Psoas muscle (tissue), 8 donors: Measurements from ENCODE around the gene TBXA2R. TPM values are rescaled to one million over a fixed set of nuclear protein-coding genes. Genes with fewer than 3 reads are reported as not detected.

Experiments used
- ATAC-seq, 4 donors: fragments of 200-7000 bp; cut with Tn5 transposase; one replicate each; pipeline ENCODE4 v1.9.1; 2020; ENCODE audit warnings: moderate library complexity in 3 of 4, mild to moderate bottlenecking in 2 of 4
- DNase-seq, 2 donors: peaks; one replicate each; pipeline ENCODE4 v3.0.0-alpha.2; 2020
- H3K27ac ChIP-seq: fragments of 200-600 bp; one replicate; pipeline ENCODE4 v1.8.0; 2022
- H3K27me3 ChIP-seq, 3 donors: fragments of 200-600 bp in 1 of 3; one replicate each; pipeline versions ENCODE4 v1.6.1 to v1.8.0; 2013 to 2022; ENCODE audit warnings: low read length in 2 of 3, mild to moderate bottlenecking in 2 of 3, moderate library complexity in 1 of 3; ENCODE audit not compliant: insufficient read depth in 3 of 3
- H3K36me3 ChIP-seq, 2 donors: fragments of 200-600 bp in 1 of 2; one replicate each; pipeline versions ENCODE4 v1.6.1 to v1.8.0; 2013 to 2022; ENCODE audit warnings: low read depth in 1 of 2, mild to moderate bottlenecking in 1 of 2, moderate library complexity in 1 of 2; ENCODE audit not compliant: insufficient read depth in 1 of 2
- H3K4me1 ChIP-seq: fragments of 200-600 bp; one replicate; pipeline ENCODE4 v1.8.0; 2022
- H3K4me3 ChIP-seq: fragments of 200-600 bp; one replicate; pipeline ENCODE4 v1.8.0; 2022; ENCODE audit warnings: mild to moderate bottlenecking
- H3K9me3 ChIP-seq: fragments of 200-600 bp; one replicate; pipeline ENCODE4 v1.8.0; 2022
- CTCF ChIP-seq: fragments of 200-600 bp; IDR thresholded peaks from one replicate; pipeline ENCODE4 v1.8.0; 2022; ENCODE audit warnings: antibody characterized with exemption
- WGBS, 3 donors: extraction: QIAGEN DNeasy Blood & Tissue Kit; methylation state at CpG; one replicate each; pipeline versions ENCODE4 v1.1.6 to v1.1.7; 2013; 5-methylcytosine and 5-hydroxymethylcytosine counted together
- intact Hi-C, 2 donors: fragments of 100-400 bp; cut with DNase I; formaldehyde crosslinking; loops; one replicate each; pipeline versions ENCODE4 v1.11.0 to v1.14.2; 2022
- polyA plus RNA-seq, 3 donors: library from polyadenylated mRNA; stranded (reverse); fragments of 200-250 nt; gene quantifications; one replicate each; pipeline ENCODE4 v1.2.3, GENCODE V29; 2013
- total RNA-seq, 4 donors: library from RNA; stranded (reverse); fragmentation: NEBNext Ultra II Directional in 2 of 4; extraction: Animal tissue kit (Norgen Biotek cat#: 25700) in 2 of 4; gene quantifications; one replicate each; pipeline versions ENCODE4 v1.2.1 to v1.2.4, GENCODE V29; 2021 to 2023
- donor health status: healthy with polysubstance abuse.
- donor health status: DM: no; HTN: no; CAD: no; lungs with moderate emphysema.
- donor health status: Bipolar disorder and iron deficiency.
- donor health status: healthy.
- donor health status: DM: yes; HTN: yes; CAD: no.
- donor health status: DM: no; HTN: no; CAD: no.
- donor health status: DM: no; HTN: no; CAD: no.
- donor health status: DM: yes; HTN: yes; CAD: no.

TBXA2R gene
- total and polyA plus RNA-seq, 7 donors = 0.52 to 3.0 (median 1.2) TPM

GRCh38 chr19:3636962-3637361 is 30.3 kb upstream of the TBXA2R start:
- ATAC-seq = no peak

GRCh38 chr19:3636506-3636905 is 29.8 kb upstream of the TBXA2R start:
- H3K36me3 ChIP-seq = peaks cover 0 to 61% of the 10 kb centered on the region in 2 donors
- H3K9me3 ChIP-seq = no peaks in the 10 kb centered on the region
- no peak overlapping the region for H3K27ac ChIP-seq
- no peak overlapping the region for H3K4me3 ChIP-seq
- intact Hi-C loops = no loop called here
- no peaks in the 10 kb centered on the region for H3K4me1 ChIP-seq
- ATAC-seq (no peak), DNase-seq (no peak)
- no peaks in the 10 kb centered on the region for H3K27me3 ChIP-seq
- TF ChIP-seq CTCF = no peak
- 89 to 90% (median 90%) methylated on average over 20 of the region's 20 CpGs for WGBS, 3 donors

More at GRCh38 chr19:3636962-3637361, 30.3 kb upstream of the TBXA2R start:
- TF ChIP-seq CTCF = no peak
- 89 to 92% (median 89%) methylated on average over 20 of the region's 20 CpGs for WGBS, 3 donors
- no peaks in the 10 kb centered on the region for H3K27me3 ChIP-seq
- DNase-seq = no peak
- H3K9me3 ChIP-seq = no peaks in the 10 kb centered on the region
- no peak overlapping the region for H3K4me3 ChIP-seq
- peaks cover 0 to 61% of the 10 kb centered on the region in 2 donors for H3K36me3 ChIP-seq
- intact Hi-C loops = no loop called here
- H3K27ac ChIP-seq = no peak overlapping the region
- H3K4me1 ChIP-seq = no peaks in the 10 kb centered on the region

- H3K27ac ChIP-seq = no peak overlapping the region
- ATAC-seq (no peak), DNase-seq (no peak)
- no peaks in the 10 kb centered on the region for H3K27me3 ChIP-seq
- TF ChIP-seq CTCF = no peak
- intact Hi-C loops = no loop called here
- H3K36me3 ChIP-seq = peaks cover 0 to 47% of the 10 kb centered on the region in 2 donors
- H3K9me3 ChIP-seq = no peaks in the 10 kb centered on the region
- H3K4me1 ChIP-seq = no peaks in the 10 kb centered on the region
- 94 to 96% (median 94%) methylated on average over 19 of the region's 19 CpGs for WGBS, 3 donors
- H3K4me3 ChIP-seq = no peak overlapping the region
These were observed 27.9 kb upstream of the TBXA2R start for GRCh38 chr19:3634496-3635045.

- H3K9me3 ChIP-seq = no peaks in the 10 kb centered on the region
- ATAC-seq = no peak
- no peak overlapping the region for H3K4me3 ChIP-seq
- no peak for TF ChIP-seq CTCF
- H3K27me3 ChIP-seq = no peaks in the 10 kb centered on the region
- no peak for DNase-seq
- peaks cover 0 to 37% of the 10 kb centered on the region in 2 donors for H3K36me3 ChIP-seq
- H3K27ac ChIP-seq = no peak overlapping the region
- no peaks in the 10 kb centered on the region for H3K4me1 ChIP-seq
- WGBS, 3 donors = 87 to 93% (median 89%) methylated on average over 8 to 22 of the region's 22 CpGs
- intact Hi-C loops = no loop called here
These were observed 26.9 kb upstream of the TBXA2R start for GRCh38 chr19:3633559-3633988.
